PC-9 (cell line): Measurements from ENCODE around the gene UBXN6. TPM values are rescaled to one million over a fixed set of nuclear protein-coding genes. Genes with fewer than 3 reads are reported as not detected.

Source experiments
- BruUV-seq: library from RNA; stranded (reverse); fragments of 400-500 nt; replicated peaks from 2 replicates; lab custom pipeline; 2021; lab: Mats Ljungman, UMichigan
- CTCF ChIA-PET: fragments of 300-600 bp; sonication (Branson Sonifier 250); formaldehyde crosslinking; loops from one replicate; lab custom pipeline; 2022; ENCODE audit warnings: antibody characterized with exemption; lab: Charles Lee
- POLR2A ChIA-PET: fragments of 300-600 bp; sonication (Branson Sonifier 250); formaldehyde crosslinking; loops from one replicate; lab custom pipeline; 2022; ENCODE audit warnings: antibody characterized with exemption; ENCODE audit not compliant: unreplicated experiment; lab: Charles Lee
- DNase-seq, 2 experiments: peaks; one replicate each; pipeline versions ENCODE4 v3.0.0 to v3.0.0-alpha.2; 2015 to 2022; ENCODE audit warnings: mixed read lengths in 1 of 2
- H2AFZ ChIP-seq: fragments of 200-600 bp; sonication (generic); 2 replicates; pipeline ENCODE4 v1.8.1; 2017; ENCODE audit warnings: antibody characterized with exemption
- H3F3A ChIP-seq: fragments of 200-600 bp; sonication (generic); 2 replicates; pipeline ENCODE4 v1.8.1; 2017; ENCODE audit warnings: antibody characterized with exemption, mild to moderate bottlenecking, low read depth; ENCODE audit not compliant: insufficient read depth
- H3K27ac ChIP-seq: fragments of 200-600 bp; sonication (generic); 2 replicates; pipeline ENCODE4 v1.6.1; 2016; ENCODE audit warnings: mixed run types
- H3K27me3 ChIP-seq: fragments of 200-600 bp; sonication (generic); 2 replicates; pipeline ENCODE4 v1.6.1; 2016; ENCODE audit warnings: low read depth, mixed run types; ENCODE audit not compliant: insufficient read depth
- H3K36me3 ChIP-seq: fragments of 200-600 bp; sonication (generic); 2 replicates; pipeline ENCODE4 v1.6.1; 2016; ENCODE audit warnings: low read depth, mixed run types
- H3K4me1 ChIP-seq: fragments of 200-600 bp; sonication (generic); replicated peaks from 2 replicates; pipeline ENCODE4 v1.6.1; 2016; ENCODE audit warnings: mixed run types; ENCODE audit not compliant: insufficient read depth
- H3K4me2 ChIP-seq: fragments of 200-600 bp; sonication (generic); 2 replicates; pipeline ENCODE4 v1.6.1; 2017; ENCODE audit warnings: mixed run types
- H3K4me3 ChIP-seq: fragments of 200-600 bp; sonication (generic); 2 replicates; pipeline ENCODE4 v1.6.1; 2016; ENCODE audit warnings: mixed run types
- H3K79me2 ChIP-seq: fragments of 200-600 bp; sonication (generic); 2 replicates; pipeline ENCODE4 v1.6.1; 2017; ENCODE audit warnings: low read depth, mixed run types
- H3K9me2 ChIP-seq: fragments of 200-600 bp; sonication (generic); 2 replicates; pipeline ENCODE4 v1.8.1; 2017; ENCODE audit warnings: mild to moderate bottlenecking; ENCODE audit not compliant: insufficient read depth
- H3K9me3 ChIP-seq: fragments of 200-600 bp; sonication (generic); 2 replicates; pipeline ENCODE4 v1.8.1; 2016; ENCODE audit warnings: low read depth; ENCODE audit not compliant: insufficient read depth
- H4K20me1 ChIP-seq: fragments of 200-600 bp; sonication (generic); 2 replicates; pipeline ENCODE4 v1.8.1; 2017; ENCODE audit not compliant: insufficient read depth
- CTCF ChIP-seq: fragments of 200-600 bp; sonication (generic); conservative IDR thresholded peaks from 2 replicates; pipeline ENCODE4 v1.6.1; 2017; ENCODE audit warnings: mixed run types, antibody characterized with exemption, mild to moderate bottlenecking, moderate library complexity
- EZH2 ChIP-seq: fragments of 200-600 bp; sonication (generic); IDR thresholded peaks from 2 replicates; pipeline ENCODE4 v1.8.0; 2017; ENCODE audit warnings: antibody characterized with exemption, low read depth
- intact Hi-C: fragments of 100-400 bp; cut with micrococcal nuclease; formaldehyde crosslinking; loops from one replicate; pipeline ENCODE4 v1.10.0; 2022; ENCODE audit not compliant: unreplicated experiment
- total RNA-seq: library from RNA; stranded (reverse); gene quantifications from 2 replicates; pipeline ENCODE4 v1.2.3, GENCODE V29; 2021

Gene UBXN6
- total RNA-seq, 1 experiment from 2014 or later, result 79.4 TPM

GRCh38 chr19:4429771-4430171 lies 27.8 kb downstream of the UBXN6 start:
- no peaks in the 10 kb centered on the region for H3K36me3 ChIP-seq
- no peak overlapping the region for H3K4me3 ChIP-seq
- TF ChIP-seq EZH2, result no peak
- no peak for TF ChIP-seq CTCF
- no peak overlapping the region for H3K4me2 ChIP-seq
- CTCF ChIA-PET, result no interaction called here
- H2AFZ ChIP-seq, result no peak overlapping the region
- POLR2A ChIA-PET, result interaction anchor here (0.6 kb wide), 1 partner anchor 15 kb away, joined by 4 read pairs; no protein-coding TSS in a partner anchor
- H3F3A ChIP-seq, result no peaks in the 10 kb centered on the region
- no peaks in the 10 kb centered on the region for H3K9me2 ChIP-seq
- intact Hi-C loops, result no loop called here
- no peak for DNase-seq
- no peaks in the 10 kb centered on the region for H4K20me1 ChIP-seq
- no TSS peak for BruUV-seq
- H3K27ac ChIP-seq, result no peak overlapping the region
- no peaks in the 10 kb centered on the region for H3K4me1 ChIP-seq
- no peaks in the 10 kb centered on the region for H3K27me3 ChIP-seq
- no peaks in the 10 kb centered on the region for H3K79me2 ChIP-seq
- H3K9me3 ChIP-seq, result no peaks in the 10 kb centered on the region

DNA sequence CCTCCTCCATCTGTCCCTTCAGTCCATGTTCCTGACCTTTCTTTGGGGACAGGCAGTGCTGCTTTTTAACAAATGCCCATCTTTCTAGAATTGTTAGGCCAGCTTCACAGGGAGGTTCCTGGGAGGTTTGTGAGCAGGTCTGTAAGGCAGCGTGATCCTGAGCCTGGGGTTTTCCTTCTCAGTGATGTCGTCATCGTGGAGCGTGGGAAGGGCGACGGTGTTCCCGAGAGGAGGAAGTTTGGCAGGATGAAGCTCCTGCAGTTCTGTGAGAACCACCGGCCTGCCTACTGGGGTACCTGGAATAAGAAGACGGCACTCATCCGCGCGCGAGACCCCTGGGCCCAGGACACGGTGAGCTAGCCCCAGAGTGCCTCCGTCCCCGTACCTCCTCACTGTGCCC lies 28.3 kb downstream of the UBXN6 start:
- Histone ChIP-seq H3K79me2 (no peaks in the 10 kb centered on the region), H3K36me3 (no peaks in the 10 kb centered on the region), H3K27ac (no peak overlapping the region), H3K9me3 (no peaks in the 10 kb centered on the region), H3K27me3 (no peaks in the 10 kb centered on the region), H3K4me3 (no peak overlapping the region), H3F3A (no peaks in the 10 kb centered on the region), H3K9me2 (no peaks in the 10 kb centered on the region), H2AFZ (no peak overlapping the region), H4K20me1 (no peaks in the 10 kb centered on the region), H3K4me1 (no peaks in the 10 kb centered on the region), H3K4me2 (no peak overlapping the region)
- no peak for DNase-seq
- ChIA-PET POLR2A (interaction anchor here (0.6 kb wide), 1 partner anchor 14 kb away, joined by 4 read pairs; no protein-coding TSS in a partner anchor), CTCF (no interaction called here)
- TF ChIP-seq CTCF, result no peak
- no peak for TF ChIP-seq EZH2
- intact Hi-C loops, result no loop called here
- BruUV-seq, result no TSS peak

GRCh38 chr19:4428326-4428975 lies 29.1 kb downstream of the UBXN6 start:
- POLR2A ChIA-PET, result no interaction called here
- intact Hi-C loops, result no loop called here
- CTCF ChIA-PET, result no interaction called here

More at GRCh38 chr19:4428326-4428975, 29.1 kb downstream of the UBXN6 start:
- no TSS peak for BruUV-seq
- H3K9me3 ChIP-seq, result no peaks in the 10 kb centered on the region
- H3K4me2 ChIP-seq, result no peak overlapping the region
- H3K79me2 ChIP-seq, result no peaks in the 10 kb centered on the region
- DNase-seq, result no peak
- H3K36me3 ChIP-seq, result no peaks in the 10 kb centered on the region
- H3K4me3 ChIP-seq, result no peak overlapping the region
- no peaks in the 10 kb centered on the region for H3K27me3 ChIP-seq
- H3F3A ChIP-seq, result no peaks in the 10 kb centered on the region
- H3K27ac ChIP-seq, result no peak overlapping the region
- no peaks in the 10 kb centered on the region for H3K9me2 ChIP-seq
- H3K4me1 ChIP-seq, result no peaks in the 10 kb centered on the region
- TF ChIP-seq EZH2, result no peak
- no peak for TF ChIP-seq CTCF
- H2AFZ ChIP-seq, result no peak overlapping the region
- H4K20me1 ChIP-seq, result no peaks in the 10 kb centered on the region
